ENCODE data around the gene ARL3. TPM values are rescaled to one million over a fixed set of nuclear protein-coding genes. Genes with fewer than 3 reads are reported as not detected.
A peak's percentile ranks its signal among the peaks of the same experiment; 100 is the strongest.

The ARL3 gene
- total and polyA plus RNA-seq, 2 donors (not counting 1 experiment from before 2014, with no cell fraction given) = 10.6 to 22.9 TPM

GRCh38 chr10:102648269-102648888 lies 65.8 kb downstream of the ARL3 start:
- no peaks in the 10 kb centered on the region for H3K27me3 ChIP-seq (ENCODE audit: control insufficient read depth, insufficient read depth, low read length)
- H3K4me1 ChIP-seq (ENCODE audit: control insufficient read depth, extremely low read depth, insufficient read depth, low read length) = peaks cover 32% of the 10 kb centered on the region
- H3K9ac ChIP-seq (ENCODE audit: insufficient read depth, low read length) = no peak overlapping the region
- peaks cover 2% of the 10 kb centered on the region for H4K20me1 ChIP-seq (ENCODE audit: control insufficient read depth, extremely low read depth, insufficient read depth, low read length)
- peaks cover 87% of the 10 kb centered on the region for H3K79me2 ChIP-seq (ENCODE audit: control insufficient read depth, insufficient read depth, low read length)
- no peak for DNase-seq (ENCODE audit: low read depth in 2 of 2)
- peak overlapping the region; percentile 1 to 98 (median 89) for H3K4me3 ChIP-seq (replicated peaks in 1 of 4; ENCODE audit: control extremely low read depth in 1 of 4, insufficient read depth in 1 of 4, low read depth in 3 of 4, low read length in 4 of 4)
- H3K27ac ChIP-seq (ENCODE audit: insufficient read depth, low read length) = peak overlapping the region; percentile 94
- peaks cover 14% of the 10 kb centered on the region for H3K36me3 ChIP-seq (ENCODE audit: control insufficient read depth, insufficient read depth, low read length)
- TF ChIP-seq CTCF (conservative IDR thresholded peaks at IDR 0.05 in 1 of 2, IDR thresholded peaks at IDR 0.05 in 1 of 2; ENCODE audit: low read depth in 1 of 2, low read length in 2 of 2) (no peak), EZH2 (IDR thresholded peaks at IDR 0.05; ENCODE audit: low read length, missing control alignments) (no peak)
- no peak overlapping the region for H2AFZ ChIP-seq (ENCODE audit: low read length)
- H3K4me2 ChIP-seq (ENCODE audit: extremely low read depth, insufficient read depth, low read length) = peak overlapping the region; percentile 100
- H3K9me3 ChIP-seq (ENCODE audit: control insufficient read depth, insufficient read depth, low read depth, low read length) = no peaks in the 10 kb centered on the region

GRCh38 chr10:102647443-102648268 lies 66.5 kb downstream of the ARL3 start:
- H3K9ac ChIP-seq (ENCODE audit: insufficient read depth, low read length) = no peak overlapping the region
- H3K27ac ChIP-seq (ENCODE audit: insufficient read depth, low read length) = peak overlapping the region; percentile 94

More at GRCh38 chr10:102647443-102648268, 66.5 kb downstream of the ARL3 start:
- no peaks in the 10 kb centered on the region for H3K9me3 ChIP-seq (ENCODE audit: control insufficient read depth, insufficient read depth, low read depth, low read length)
- peaks cover 80% of the 10 kb centered on the region for H3K79me2 ChIP-seq (ENCODE audit: control insufficient read depth, insufficient read depth, low read length)
- peaks cover 11% of the 10 kb centered on the region for H3K36me3 ChIP-seq (ENCODE audit: control insufficient read depth, insufficient read depth, low read length)
- TF ChIP-seq CTCF (conservative IDR thresholded peaks at IDR 0.05 in 1 of 2, IDR thresholded peaks at IDR 0.05 in 1 of 2; ENCODE audit: low read depth in 1 of 2, low read length in 2 of 2) (no peak), EZH2 (IDR thresholded peaks at IDR 0.05; ENCODE audit: low read length, missing control alignments) (no peak)
- H3K4me3 ChIP-seq (replicated peaks in 1 of 4; ENCODE audit: control extremely low read depth in 1 of 4, insufficient read depth in 1 of 4, low read depth in 3 of 4, low read length in 4 of 4) = peak overlapping the region; percentile 81 to 98 (median 90)
- H3K27me3 ChIP-seq (ENCODE audit: control insufficient read depth, insufficient read depth, low read length) = no peaks in the 10 kb centered on the region
- peak overlapping the region; percentile 100 for H3K4me2 ChIP-seq (ENCODE audit: extremely low read depth, insufficient read depth, low read length)
- H2AFZ ChIP-seq (ENCODE audit: low read length) = no peak overlapping the region
- no peak for DNase-seq (ENCODE audit: low read depth in 2 of 2)
- peaks cover 32% of the 10 kb centered on the region for H3K4me1 ChIP-seq (ENCODE audit: control insufficient read depth, extremely low read depth, insufficient read depth, low read length)
- H4K20me1 ChIP-seq (ENCODE audit: control insufficient read depth, extremely low read depth, insufficient read depth, low read length) = peaks cover 2% of the 10 kb centered on the region
